Activated CD4-positive, alpha-beta T cell treated with anti-CD3 and anti-CD28 coated beads, Interleukin-2, amount 50 U/mL, for 4 hours (primary cell): ENCODE results near the gene WDR59.
"Not testable (repeated sequence)": the region's sequence is repeated elsewhere in the genome, so short reads cannot be mapped to it uniquely, and the experiment has no call there.

Experiments
- DNase-seq, 2 experiments: peaks; one replicate each; pipeline ENCODE4 v3.0.0-alpha.2; 2020

Gene WDR59

GRCh38 chr16:75012380-75013081, 27.6 kb upstream of the WDR59 start:
- no peak for DNase-seq

- DNase-seq = peak; percentile 31 to 39
Measured at GRCh38 chr16:75011634-75012307, 26.8 kb upstream of the WDR59 start.

- DNase-seq = no peak
Measured at GRCh38 chr16:75010427-75010826, 25.5 kb upstream of the WDR59 start.

GRCh38 chr16:75007443-75007842, 22.5 kb upstream of the WDR59 start:
- DNase-seq = no peak

- no peak for DNase-seq
Measured at GRCh38 chr16:75005697-75006096, 20.8 kb upstream of the WDR59 start.

GRCh38 chr16:75004460-75004859, 19.5 kb upstream of the WDR59 start:
- no peak for DNase-seq

- DNase-seq = no peak
Measured at GRCh38 chr16:75003931-75004330, 19.0 kb upstream of the WDR59 start.

GRCh38 chr16:75002474-75002873, 17.6 kb upstream of the WDR59 start:
- no peak for DNase-seq

- DNase-seq = no peak
Measured at GRCh38 chr16:75000481-75001081, 15.7 kb upstream of the WDR59 start.

GRCh38 chr16:74999609-75000480, 14.9 kb upstream of the WDR59 start:
- peak; percentile 57 to 60 for DNase-seq

GRCh38 chr16:74999219-74999608, 14.3 kb upstream of the WDR59 start:
- DNase-seq = peak in 1 of 2 experiments; percentile 17

GRCh38 chr16:74998481-74999218, 13.7 kb upstream of the WDR59 start, which contains the start of gene ZNRF1:
Gene ZNRF1 (plus strand): TSS chr16:74999024. CDS start chr16:74999672, 648 bp downstream.
- peak; percentile 75 for DNase-seq

GRCh38 chr16:74997042-74997491, 12.1 kb upstream of the WDR59 start:
- DNase-seq = no peak

GRCh38 chr16:74995986-74996385, 11.1 kb upstream of the WDR59 start:
- DNase-seq = no peak

GRCh38 chr16:74991593-74992403, 6.9 kb upstream of the WDR59 start:
- no peak for DNase-seq

- no peak for DNase-seq
Measured at GRCh38 chr16:74991268-74991592, 6.3 kb upstream of the WDR59 start.

- DNase-seq = no peak
Measured at GRCh38 chr16:74990832-74991231, 5.9 kb upstream of the WDR59 start.

GRCh38 chr16:74989864-74990263, 4.9 kb upstream of the WDR59 start:
- not testable (repeated sequence) for DNase-seq

GRCh38 chr16:74987027-74987681, 2.2 kb upstream of the WDR59 start:
- DNase-seq = no peak

GRCh38 chr16:74984194-74984528, 762 bp downstream of the WDR59 start:
- DNase-seq = no peak

- DNase-seq = no peak
Measured at GRCh38 chr16:74982256-74982655, 2.7 kb downstream of the WDR59 start.
